Measurements from ENCODE around the gene MVK. TPM values are rescaled to one million over a fixed set of nuclear protein-coding genes. Genes with fewer than 3 reads are reported as not detected.

The MVK gene
- total RNA-seq, 6 experiments from 2014 or later: 14.2 to 60.0 (median 37.6) TPM

- no peak overlapping the region for H3K27ac ChIP-seq
- DNase-seq: no peak
Measured at GRCh38 chr12:109605016-109605415, 31.4 kb downstream of the MVK start.

GRCh38 chr12:109605599-109606228 lies 32.1 kb downstream of the MVK start:
- Histone ChIP-seq H3K27me3 (no peaks in the 10 kb centered on the region), H3K4me3 (no peak overlapping the region), H3K36me3 (no peaks in the 10 kb centered on the region), H3K4me1 (no peaks in the 10 kb centered on the region), H3K9me3 (no peaks in the 10 kb centered on the region), H3K27ac (no peak overlapping the region)
- intact Hi-C loops (cut with DNase I): no loop called here
- no peak for ATAC-seq
- DNase-seq: no peak
- TF ChIP-seq POLR2A (IDR thresholded peaks at IDR 0.05) (no peak), CTCF (IDR thresholded peaks at IDR 0.05) (no peak)
- WGBS (ENCODE audit: insufficient coverage, low coverage, low lambda C conversion rate, missing lambda C conversion rate): 88% methylated on average over 2 of the region's 13 CpGs

More at GRCh38 chr12:109605016-109605415, 31.4 kb downstream of the MVK start:
- Histone ChIP-seq H3K9me3 (no peaks in the 10 kb centered on the region), H3K36me3 (no peaks in the 10 kb centered on the region), H3K27me3 (no peaks in the 10 kb centered on the region), H3K4me1 (no peaks in the 10 kb centered on the region), H3K4me3 (no peak overlapping the region)
- no peak for ATAC-seq
- TF ChIP-seq CTCF (IDR thresholded peaks at IDR 0.05): no peak
- no peak for TF ChIP-seq POLR2A (IDR thresholded peaks at IDR 0.05)
- intact Hi-C loops (cut with DNase I): no loop called here
- no CpG with 5 or more reads among the region's 5 CpGs for WGBS (ENCODE audit: insufficient coverage, low coverage, low lambda C conversion rate, missing lambda C conversion rate)

- DNase-seq: no peak
- Histone ChIP-seq H3K27me3 (no peaks in the 10 kb centered on the region), H3K27ac (no peak overlapping the region), H3K4me1 (no peaks in the 10 kb centered on the region), H3K9me3 (no peaks in the 10 kb centered on the region), H3K36me3 (no peaks in the 10 kb centered on the region), H3K4me3 (no peak overlapping the region)
- intact Hi-C loops (cut with DNase I): no loop called here
- TF ChIP-seq POLR2A (IDR thresholded peaks at IDR 0.05) (no peak), CTCF (IDR thresholded peaks at IDR 0.05) (no peak)
- no peak for ATAC-seq
- WGBS (ENCODE audit: insufficient coverage, low coverage, low lambda C conversion rate, missing lambda C conversion rate): 69% methylated on average over 18 of the region's 30 CpGs
Measured at GRCh38 chr12:109606320-109607028, 32.9 kb downstream of the MVK start.

GRCh38 chr12:109607618-109608017 lies 34.0 kb downstream of the MVK start:
- intact Hi-C loops (cut with DNase I): no loop called here
- Histone ChIP-seq H3K4me3 (no peak overlapping the region), H3K9me3 (no peaks in the 10 kb centered on the region), H3K36me3 (no peaks in the 10 kb centered on the region), H3K27me3 (no peaks in the 10 kb centered on the region), H3K27ac (no peak overlapping the region), H3K4me1 (no peaks in the 10 kb centered on the region)
- 94% methylated on average over 4 of the region's 4 CpGs for WGBS (ENCODE audit: insufficient coverage, low coverage, low lambda C conversion rate, missing lambda C conversion rate)
- ATAC-seq: no peak
- TF ChIP-seq CTCF (IDR thresholded peaks at IDR 0.05) (no peak), POLR2A (IDR thresholded peaks at IDR 0.05) (no peak)
- DNase-seq: no peak

Measured in right lobe of liver (tissue), 6 donors.